HEK293 (cell line): ENCODE data around the gene ATP10A.

Experiments
- ATF2 ChIP-seq: fragments of 450-650 bp; formaldehyde crosslinking; IDR thresholded peaks from 2 replicates; pipeline ENCODE4 v1.5.1; 2016; ENCODE audit warnings: missing biosample characterization, missing genetic modification characterization, low read depth
- CTCF ChIP-seq: fragments of 450-650 bp; formaldehyde crosslinking; IDR thresholded peaks from 2 replicates; pipeline ENCODE4 v1.5.1; 2016; ENCODE audit warnings: missing biosample characterization, missing genetic modification characterization
- ZNF23 ChIP-seq: fragments of 450-650 bp; formaldehyde crosslinking; IDR thresholded peaks from 2 replicates; pipeline ENCODE4 v1.5.1; 2016; ENCODE audit warnings: missing biosample characterization, missing genetic modification characterization, borderline replicate concordance
- ZNF311 ChIP-seq: fragments of 450-650 bp; formaldehyde crosslinking; IDR thresholded peaks from 2 replicates; pipeline ENCODE4 v1.5.1; 2017; ENCODE audit warnings: missing biosample characterization, missing genetic modification characterization, borderline replicate concordance
- ZNF350 ChIP-seq: fragments of 450-650 bp; formaldehyde crosslinking; IDR thresholded peaks from 2 replicates; pipeline ENCODE4 v1.5.0; 2017; ENCODE audit warnings: missing biosample characterization, mild to moderate bottlenecking, missing genetic modification characterization
- ZNF37A ChIP-seq: fragments of 450-650 bp; IDR thresholded peaks from 2 replicates; pipeline ENCODE4 v1.5.1; 2018; ENCODE audit warnings: missing biosample characterization, missing genetic modification characterization
- ZNF449 ChIP-seq: fragments of 450-650 bp; formaldehyde crosslinking; IDR thresholded peaks from 2 replicates; pipeline ENCODE4 v1.5.1; 2017; ENCODE audit warnings: missing biosample characterization, mild to moderate bottlenecking, missing genetic modification characterization, moderate library complexity
- ZNF473 ChIP-seq: fragments of 450-650 bp; formaldehyde crosslinking; IDR thresholded peaks from 2 replicates; pipeline ENCODE4 v1.5.1; 2017; ENCODE audit warnings: missing biosample characterization, missing genetic modification characterization
- ZNF561 ChIP-seq: fragments of 450-650 bp; IDR thresholded peaks from 2 replicates; pipeline ENCODE4 v1.5.1; 2018; ENCODE audit warnings: missing biosample characterization, missing genetic modification characterization, borderline replicate concordance
- ZNF660 ChIP-seq: fragments of 450-650 bp; IDR thresholded peaks from 2 replicates; pipeline ENCODE4 v1.5.1; 2018; ENCODE audit warnings: missing biosample characterization, mild to moderate bottlenecking, missing genetic modification characterization
- ZNF707 ChIP-seq: fragments of 450-650 bp; formaldehyde crosslinking; IDR thresholded peaks from 2 replicates; pipeline ENCODE4 v1.5.1; 2016; ENCODE audit warnings: missing biosample characterization, missing genetic modification characterization

GRCh38 chr15:25909325-25909724 lies 46.2 kb upstream of the ATP10A start:
- TF ChIP-seq CTCF (tag by site-specific recombination) (no peak), ZNF350 (tag by site-specific recombination) (no peak), ZNF311 (tag by site-specific recombination) (no peak), ATF2 (no peak), ZNF449 (tag by site-specific recombination) (no peak), ZNF561 (tag by site-specific recombination) (no peak), ZNF707 (no peak), ZNF23 (no peak), ZNF473 (tag by site-specific recombination) (no peak), ZNF660 (tag by site-specific recombination) (no peak), ZNF37A (tag by site-specific recombination) (no peak)
